HFFc6 (cell line): ENCODE measurements around the gene RUBCN. TPM values are rescaled to one million over a fixed set of nuclear protein-coding genes. Genes with fewer than 3 reads are reported as not detected.

Experiments used
- DNase-seq: peaks from one replicate; pipeline ENCODE4 v3.0.0-alpha.2; 2018
- H3K27ac Mint-ChIP-seq: 2 replicates; pipeline ENCODE4 v1.8.0; 2020; ENCODE audit warnings: mild to moderate bottlenecking, mixed read lengths
- H3K27me3 Mint-ChIP-seq: 2 replicates; pipeline ENCODE4 v1.8.0; 2021; ENCODE audit warnings: mild to moderate bottlenecking, moderate library complexity, mixed read lengths; ENCODE audit not compliant: insufficient read depth
- H3K36me3 Mint-ChIP-seq: 2 replicates; pipeline ENCODE4 v1.8.0; 2021; ENCODE audit warnings: low read depth, mixed read lengths
- H3K4me1 Mint-ChIP-seq: 2 replicates; pipeline ENCODE4 v1.8.0; 2020; ENCODE audit warnings: low read depth, mixed read lengths
- H3K4me3 Mint-ChIP-seq: 2 replicates; pipeline ENCODE4 v1.8.0; 2020; ENCODE audit warnings: mild to moderate bottlenecking, moderate library complexity, mixed read lengths
- H3K9me3 Mint-ChIP-seq: 2 replicates; pipeline ENCODE4 v1.8.0; 2020; ENCODE audit warnings: mild to moderate bottlenecking, mixed read lengths
- total RNA-seq, 6 experiments: library from RNA; stranded (reverse); fragmentation: NEBNext Ultra II Directional; extraction: Animal tissue kit (Norgen Biotek cat#: 25700); gene quantifications; 2 replicates in 1 of 6; 3 replicates in 5 of 6; pipeline ENCODE4 v1.2.3, GENCODE V29; 2021
- TF ChIP-seq, protein P1 (sequence below): fragments of 200-600 bp; sonication (generic); IDR thresholded peaks from 2 replicates; pipeline ENCODE4 v1.5.0; 2021; ENCODE audit warnings: antibody characterized with exemption, mild to moderate bottlenecking

The RUBCN gene
- total RNA-seq, 6 experiments from 2014 or later, result 27.0 to 30.4 (median 29.4) TPM

DNA sequence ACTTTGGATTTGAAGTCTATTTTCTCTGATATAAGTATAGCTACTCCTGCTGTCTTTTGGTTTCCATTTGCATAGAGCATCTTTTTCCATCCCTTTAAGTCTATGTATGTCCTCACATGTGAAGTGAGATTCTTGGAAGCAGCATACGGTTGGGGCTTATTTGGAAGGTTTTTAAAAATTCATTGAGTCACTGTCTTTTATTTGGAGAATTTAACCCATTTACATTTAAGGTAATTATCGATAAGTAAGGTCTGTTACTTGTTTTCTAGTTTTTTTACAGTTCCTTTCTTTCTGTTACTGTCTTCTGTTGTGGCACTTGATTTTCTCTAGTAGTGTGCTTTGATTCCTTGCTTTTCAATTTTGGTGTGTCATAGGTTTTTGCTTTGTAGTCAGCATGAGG is 14.0 kb downstream of the RUBCN start:
- Mint-ChIP-seq H3K9me3 (peaks cover 9% of the 10 kb centered on the region; the same call in 1 of the 2 replicates), H3K36me3 (peaks cover 30% of the 10 kb centered on the region), H3K4me1 (peaks cover 23% of the 10 kb centered on the region), H3K27me3 (no peaks in the 10 kb centered on the region; the same call in 1 of the 2 replicates), H3K27ac (no peak overlapping the region), H3K4me3 (no peak overlapping the region)
- no peak for DNase-seq
- TF ChIP-seq, protein P1, sequence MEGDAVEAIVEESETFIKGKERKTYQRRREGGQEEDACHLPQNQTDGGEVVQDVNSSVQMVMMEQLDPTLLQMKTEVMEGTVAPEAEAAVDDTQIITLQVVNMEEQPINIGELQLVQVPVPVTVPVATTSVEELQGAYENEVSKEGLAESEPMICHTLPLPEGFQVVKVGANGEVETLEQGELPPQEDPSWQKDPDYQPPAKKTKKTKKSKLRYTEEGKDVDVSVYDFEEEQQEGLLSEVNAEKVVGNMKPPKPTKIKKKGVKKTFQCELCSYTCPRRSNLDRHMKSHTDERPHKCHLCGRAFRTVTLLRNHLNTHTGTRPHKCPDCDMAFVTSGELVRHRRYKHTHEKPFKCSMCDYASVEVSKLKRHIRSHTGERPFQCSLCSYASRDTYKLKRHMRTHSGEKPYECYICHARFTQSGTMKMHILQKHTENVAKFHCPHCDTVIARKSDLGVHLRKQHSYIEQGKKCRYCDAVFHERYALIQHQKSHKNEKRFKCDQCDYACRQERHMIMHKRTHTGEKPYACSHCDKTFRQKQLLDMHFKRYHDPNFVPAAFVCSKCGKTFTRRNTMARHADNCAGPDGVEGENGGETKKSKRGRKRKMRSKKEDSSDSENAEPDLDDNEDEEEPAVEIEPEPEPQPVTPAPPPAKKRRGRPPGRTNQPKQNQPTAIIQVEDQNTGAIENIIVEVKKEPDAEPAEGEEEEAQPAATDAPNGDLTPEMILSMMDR, result no peak

DNA sequence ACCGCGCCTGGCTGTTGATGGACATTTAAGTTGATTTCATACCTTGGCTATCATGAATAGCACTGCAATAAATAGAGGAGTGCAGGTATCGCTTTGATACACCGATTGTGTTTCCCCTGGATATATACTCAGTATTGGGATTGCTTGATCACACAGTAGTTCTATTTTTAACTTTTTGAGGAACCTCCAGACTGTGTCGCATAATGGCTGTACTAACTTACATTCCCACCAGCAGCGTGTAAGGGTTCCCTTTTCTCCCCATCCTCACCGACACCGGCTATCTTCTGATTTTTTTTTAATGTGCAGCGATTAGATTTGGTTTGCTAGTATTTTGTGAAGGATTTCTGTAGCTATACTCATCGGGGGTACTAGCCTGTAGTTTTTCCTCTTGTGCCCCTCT is 16.0 kb downstream of the RUBCN start:
- Mint-ChIP-seq H3K36me3 (peaks cover 42% of the 10 kb centered on the region), H3K27me3 (no peaks in the 10 kb centered on the region; the same call in 1 of the 2 replicates), H3K4me1 (peaks cover 31% of the 10 kb centered on the region), H3K4me3 (no peak overlapping the region), H3K27ac (no peak overlapping the region), H3K9me3 (peaks cover 9% of the 10 kb centered on the region; the same call in 1 of the 2 replicates)
- DNase-seq, result no peak
- TF ChIP-seq, protein P1, result no peak

DNA sequence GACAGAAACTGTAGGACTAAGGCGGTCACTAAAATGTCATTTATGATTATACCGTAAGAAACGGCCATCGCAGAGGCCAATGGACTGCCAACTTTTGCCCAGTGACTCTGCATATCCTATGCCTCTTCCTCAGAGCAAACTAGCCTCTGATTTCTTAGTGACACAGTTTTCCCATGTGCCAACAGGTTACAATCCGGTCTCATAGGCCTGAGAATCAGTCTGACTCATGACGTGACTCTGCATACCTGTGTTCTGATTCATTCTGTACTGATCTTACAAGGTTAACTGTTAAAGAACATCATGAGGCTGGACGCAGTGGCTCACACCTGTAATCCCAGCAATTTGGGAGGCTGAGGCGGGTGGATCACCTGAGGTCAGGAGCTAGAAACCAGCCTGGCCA is 17.8 kb downstream of the RUBCN start:
- H3K27ac Mint-ChIP-seq, result peak overlapping the region; percentile 96
- peaks cover 9% of the 10 kb centered on the region; the same call in 1 of the 2 replicates for H3K9me3 Mint-ChIP-seq
- H3K4me3 Mint-ChIP-seq, result 0 out of 2 replicates have a peak overlapping the region, but pooled peaks have one; percentile 34
- DNase-seq, result peak; percentile 89
- H3K36me3 Mint-ChIP-seq, result peaks cover 51% of the 10 kb centered on the region
- no peaks in the 10 kb centered on the region; the same call in 1 of the 2 replicates for H3K27me3 Mint-ChIP-seq
- H3K4me1 Mint-ChIP-seq, result peaks cover 43% of the 10 kb centered on the region
- TF ChIP-seq, protein P1, result no peak

DNA sequence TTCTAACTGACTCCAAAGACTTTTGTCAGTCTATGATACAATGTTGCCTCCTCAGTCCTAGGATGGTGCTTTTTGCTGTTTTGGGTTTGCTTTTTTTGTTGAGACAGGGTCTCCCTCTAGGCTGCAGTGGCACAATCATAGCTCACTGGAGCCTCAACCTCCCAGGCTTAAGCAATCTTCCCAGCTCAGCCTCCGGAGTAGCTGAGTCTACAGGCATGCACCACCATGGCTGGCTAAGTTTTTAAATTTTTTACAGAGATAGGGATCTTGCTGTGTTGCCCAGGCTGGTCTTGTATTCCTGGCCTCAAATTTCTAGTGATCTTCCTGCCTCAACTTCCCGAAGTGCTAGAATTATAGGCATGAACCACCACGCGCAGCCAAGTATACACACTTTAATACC is 22.5 kb downstream of the RUBCN start:
- Mint-ChIP-seq H3K9me3 (no peaks in the 10 kb centered on the region), H3K27ac (peak overlapping the region; percentile 56), H3K4me3 (no peak overlapping the region), H3K27me3 (no peaks in the 10 kb centered on the region; the same call in 1 of the 2 replicates), H3K36me3 (peaks cover 42% of the 10 kb centered on the region), H3K4me1 (peaks cover 64% of the 10 kb centered on the region)
- TF ChIP-seq, protein P1, result no peak
- DNase-seq, result no peak

DNA sequence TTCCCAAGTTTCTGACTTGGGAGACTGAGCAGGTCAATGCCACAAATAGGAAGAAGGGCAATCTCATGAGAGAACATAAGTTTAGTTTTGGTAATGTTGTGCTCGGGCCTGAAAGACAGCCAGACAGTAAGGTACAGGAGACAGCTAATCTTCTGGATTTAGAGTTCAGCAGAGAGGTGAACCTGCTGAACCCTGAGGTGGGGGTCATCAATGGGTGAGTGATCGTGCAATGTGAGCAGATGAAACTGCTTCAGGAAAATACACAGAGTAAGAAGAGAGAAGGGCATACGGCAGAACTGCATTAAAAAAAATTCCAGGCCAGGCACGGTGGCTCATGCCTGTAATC is 23.3 kb downstream of the RUBCN start:
- peaks cover 56% of the 10 kb centered on the region for H3K4me1 Mint-ChIP-seq
- peak overlapping the region; percentile 99 for H3K27ac Mint-ChIP-seq
- peaks cover 38% of the 10 kb centered on the region for H3K36me3 Mint-ChIP-seq
- H3K9me3 Mint-ChIP-seq, result no peaks in the 10 kb centered on the region
- H3K27me3 Mint-ChIP-seq, result no peaks in the 10 kb centered on the region; the same call in 1 of the 2 replicates
- TF ChIP-seq, protein P1, result no peak
- H3K4me3 Mint-ChIP-seq, result peak overlapping the region; percentile 88
- no peak for DNase-seq
